OCI-LY1 (cell line): ENCODE results near the gene CNTNAP2.

Experiments used
- H2AFZ ChIP-seq: fragments of 200-600 bp; sonication (generic), shearing (Covaris generic); 2 replicates; pipeline ENCODE4 v1.6.0; 2014; ENCODE audit warnings: antibody characterized with exemption, mild to moderate bottlenecking, low read length
- H3F3A ChIP-seq: fragments of 200-600 bp; sonication (generic), shearing (Covaris generic); 2 replicates; pipeline ENCODE4 v1.6.0; 2014; ENCODE audit warnings: mild to moderate bottlenecking, antibody characterized with exemption, low read length, moderate library complexity; ENCODE audit not compliant: insufficient read depth
- H3K27ac ChIP-seq: fragments of 200-600 bp; sonication (generic); 2 replicates; pipeline ENCODE4 v1.5.1; 2014; ENCODE audit warnings: low read length, mixed run types, mild to moderate bottlenecking, low read depth; ENCODE audit not compliant: poor library complexity, severe bottlenecking
- H3K27me3 ChIP-seq: fragments of 200-600 bp; sonication (generic); 2 replicates; pipeline ENCODE4 v1.6.0; 2014; ENCODE audit warnings: antibody characterized with exemption, mild to moderate bottlenecking, low read length, moderate library complexity; ENCODE audit not compliant: insufficient read depth
- H3K36me3 ChIP-seq: fragments of 200-600 bp; sonication (generic); 2 replicates; pipeline ENCODE4 v1.6.1; 2014; ENCODE audit warnings: mild to moderate bottlenecking, antibody characterized with exemption, low read length, moderate library complexity, mixed read lengths; ENCODE audit not compliant: insufficient read depth
- H3K4me1 ChIP-seq: fragments of 200-600 bp; sonication (generic); 2 replicates; pipeline ENCODE4 v1.5.1; 2014; ENCODE audit warnings: mild to moderate bottlenecking, low read length, moderate library complexity; ENCODE audit not compliant: insufficient read depth, severe bottlenecking
- H3K4me2 ChIP-seq: fragments of 200-600 bp; sonication (generic), shearing (Covaris generic); 2 replicates; pipeline ENCODE4 v1.6.1; 2014; ENCODE audit warnings: low read length
- H3K4me3 ChIP-seq: fragments of 200-600 bp; sonication (generic); 2 replicates; pipeline ENCODE4 v1.5.1; 2014; ENCODE audit warnings: low read length, low read depth, mild to moderate bottlenecking, mixed read lengths; ENCODE audit not compliant: poor library complexity, severe bottlenecking
- H3K79me2 ChIP-seq: fragments of 200-600 bp; shearing (Covaris generic); 2 replicates; pipeline ENCODE4 v1.6.1; 2016; ENCODE audit warnings: mixed run types, low read length, mixed read lengths; ENCODE audit not compliant: insufficient read depth
- H3K9ac ChIP-seq: fragments of 200-600 bp; sonication (generic), shearing (Covaris generic); 2 replicates; pipeline ENCODE4 v1.6.1; 2014; ENCODE audit warnings: mild to moderate bottlenecking, low read length, mixed read lengths
- H3K9me2 ChIP-seq: fragments of 200-600 bp; sonication (generic), shearing (Covaris generic); 2 replicates; pipeline ENCODE4 v1.6.1; 2014; ENCODE audit warnings: low read depth, mild to moderate bottlenecking, low read length, mixed read lengths
- H3K9me3 ChIP-seq: fragments of 200-600 bp; shearing (Covaris generic); 2 replicates; pipeline ENCODE4 v1.6.1; 2014; ENCODE audit warnings: low read length, mixed read lengths
- H4K20me1 ChIP-seq: fragments of 200-600 bp; sonication (generic), shearing (Covaris generic); 2 replicates; pipeline ENCODE4 v1.6.0; 2016; ENCODE audit warnings: mild to moderate bottlenecking, low read length; ENCODE audit not compliant: insufficient read depth
- EZH2 ChIP-seq: fragments of 200-600 bp; sonication (generic), shearing (Covaris generic); IDR thresholded peaks from 2 replicates; pipeline ENCODE4 v1.8.0; 2017; ENCODE audit warnings: borderline replicate concordance, mixed run types, mild to moderate bottlenecking, antibody characterized with exemption, low read length, moderate library complexity, mixed read lengths
- TF ChIP-seq, protein P1 (sequence below): fragments of 200-600 bp; sonication (generic), shearing (Covaris generic); IDR thresholded peaks from 2 replicates; pipeline ENCODE4 v1.5.1; 2017; ENCODE audit warnings: mild to moderate bottlenecking, antibody characterized with exemption, low read length, moderate library complexity, mixed read lengths

The CNTNAP2 gene

GRCh38 chr7:147509035-147509501 lies 1392.5 kb downstream of the CNTNAP2 start:
- Histone ChIP-seq H3K4me1 (no peaks in the 10 kb centered on the region), H3K9ac (no peak overlapping the region), H3K4me3 (no peak overlapping the region), H3K27me3 (no peaks in the 10 kb centered on the region), H4K20me1 (no peaks in the 10 kb centered on the region), H3K9me2 (no peaks in the 10 kb centered on the region), H3K79me2 (no peaks in the 10 kb centered on the region), H3F3A (no peaks in the 10 kb centered on the region), H3K9me3 (no peaks in the 10 kb centered on the region), H2AFZ (no peak overlapping the region), H3K36me3 (no peaks in the 10 kb centered on the region), H3K4me2 (no peak overlapping the region), H3K27ac (no peak overlapping the region)
- no peak for TF ChIP-seq EZH2

DNA sequence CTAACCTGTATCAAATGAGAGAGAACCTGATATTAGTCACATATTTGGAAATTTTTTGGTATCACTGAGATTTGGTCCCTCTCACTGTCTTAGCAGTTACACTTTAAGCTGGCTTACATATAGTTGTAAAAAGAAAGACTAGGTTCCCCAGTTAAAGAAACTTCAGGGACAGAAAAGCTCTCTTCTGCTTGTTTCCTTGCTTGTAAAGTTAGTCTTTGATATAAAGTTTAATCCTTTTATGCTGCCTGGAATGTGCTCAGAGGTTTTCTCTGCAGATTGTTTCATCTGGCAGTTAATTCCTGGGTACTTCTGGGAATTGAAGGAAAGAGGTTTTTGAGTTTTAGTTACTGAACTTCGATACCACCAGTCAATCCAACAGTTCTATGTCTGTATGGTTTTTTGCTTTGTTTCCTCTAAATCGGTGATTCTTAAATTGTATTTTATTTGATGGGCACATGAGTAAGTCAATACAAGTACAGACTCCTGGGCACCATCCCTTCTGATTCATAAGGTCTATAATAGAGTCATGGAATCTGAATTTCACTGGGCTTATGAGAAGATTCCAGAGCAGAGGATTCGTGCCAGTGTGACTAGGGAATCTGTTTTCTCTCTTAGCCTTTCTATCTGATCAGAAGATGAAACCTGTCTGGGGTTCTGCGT lies 1393.1 kb downstream of the CNTNAP2 start:
- no peaks in the 10 kb centered on the region for H4K20me1 ChIP-seq
- no peak overlapping the region for H3K4me3 ChIP-seq
- no peak overlapping the region for H3K9ac ChIP-seq
- H3K27me3 ChIP-seq, result no peaks in the 10 kb centered on the region
- no peaks in the 10 kb centered on the region for H3K4me1 ChIP-seq
- no peaks in the 10 kb centered on the region for H3F3A ChIP-seq
- no peak overlapping the region for H3K27ac ChIP-seq
- H3K9me2 ChIP-seq, result no peaks in the 10 kb centered on the region
- no peak overlapping the region for H3K4me2 ChIP-seq
- no peaks in the 10 kb centered on the region for H3K79me2 ChIP-seq
- TF ChIP-seq, protein P1, sequence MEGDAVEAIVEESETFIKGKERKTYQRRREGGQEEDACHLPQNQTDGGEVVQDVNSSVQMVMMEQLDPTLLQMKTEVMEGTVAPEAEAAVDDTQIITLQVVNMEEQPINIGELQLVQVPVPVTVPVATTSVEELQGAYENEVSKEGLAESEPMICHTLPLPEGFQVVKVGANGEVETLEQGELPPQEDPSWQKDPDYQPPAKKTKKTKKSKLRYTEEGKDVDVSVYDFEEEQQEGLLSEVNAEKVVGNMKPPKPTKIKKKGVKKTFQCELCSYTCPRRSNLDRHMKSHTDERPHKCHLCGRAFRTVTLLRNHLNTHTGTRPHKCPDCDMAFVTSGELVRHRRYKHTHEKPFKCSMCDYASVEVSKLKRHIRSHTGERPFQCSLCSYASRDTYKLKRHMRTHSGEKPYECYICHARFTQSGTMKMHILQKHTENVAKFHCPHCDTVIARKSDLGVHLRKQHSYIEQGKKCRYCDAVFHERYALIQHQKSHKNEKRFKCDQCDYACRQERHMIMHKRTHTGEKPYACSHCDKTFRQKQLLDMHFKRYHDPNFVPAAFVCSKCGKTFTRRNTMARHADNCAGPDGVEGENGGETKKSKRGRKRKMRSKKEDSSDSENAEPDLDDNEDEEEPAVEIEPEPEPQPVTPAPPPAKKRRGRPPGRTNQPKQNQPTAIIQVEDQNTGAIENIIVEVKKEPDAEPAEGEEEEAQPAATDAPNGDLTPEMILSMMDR, result no peak
- no peak for TF ChIP-seq EZH2
- H2AFZ ChIP-seq, result no peak overlapping the region
- no peaks in the 10 kb centered on the region for H3K9me3 ChIP-seq
- no peaks in the 10 kb centered on the region for H3K36me3 ChIP-seq

DNA sequence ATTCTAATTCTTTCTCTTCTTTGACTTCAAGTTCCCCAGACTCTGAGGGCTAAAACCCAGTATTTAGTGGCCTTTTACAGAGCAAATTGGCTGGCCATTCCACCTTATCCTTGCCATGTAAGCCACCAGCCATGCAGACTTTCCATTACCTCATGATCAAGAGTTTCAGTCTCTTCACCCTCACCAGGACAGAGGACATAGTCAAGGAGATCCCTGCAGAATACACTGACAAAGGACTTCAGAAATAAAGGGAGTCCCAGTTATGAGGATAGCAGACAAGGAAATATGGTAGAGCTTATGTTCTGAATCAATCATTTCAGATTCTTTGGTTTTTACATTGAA lies 1393.6 kb downstream of the CNTNAP2 start:
- no peaks in the 10 kb centered on the region for H4K20me1 ChIP-seq
- H3K4me3 ChIP-seq, result no peak overlapping the region
- H3K27ac ChIP-seq, result no peak overlapping the region
- H3K27me3 ChIP-seq, result no peaks in the 10 kb centered on the region
- H3K9ac ChIP-seq, result no peak overlapping the region
- no peaks in the 10 kb centered on the region for H3K9me3 ChIP-seq
- H2AFZ ChIP-seq, result no peak overlapping the region
- no peaks in the 10 kb centered on the region for H3K79me2 ChIP-seq
- H3K4me1 ChIP-seq, result no peaks in the 10 kb centered on the region
- no peaks in the 10 kb centered on the region for H3F3A ChIP-seq
- no peaks in the 10 kb centered on the region for H3K36me3 ChIP-seq
- no peaks in the 10 kb centered on the region for H3K9me2 ChIP-seq
- no peak overlapping the region for H3K4me2 ChIP-seq
- TF ChIP-seq, protein P1, result no peak
- no peak for TF ChIP-seq EZH2

DNA sequence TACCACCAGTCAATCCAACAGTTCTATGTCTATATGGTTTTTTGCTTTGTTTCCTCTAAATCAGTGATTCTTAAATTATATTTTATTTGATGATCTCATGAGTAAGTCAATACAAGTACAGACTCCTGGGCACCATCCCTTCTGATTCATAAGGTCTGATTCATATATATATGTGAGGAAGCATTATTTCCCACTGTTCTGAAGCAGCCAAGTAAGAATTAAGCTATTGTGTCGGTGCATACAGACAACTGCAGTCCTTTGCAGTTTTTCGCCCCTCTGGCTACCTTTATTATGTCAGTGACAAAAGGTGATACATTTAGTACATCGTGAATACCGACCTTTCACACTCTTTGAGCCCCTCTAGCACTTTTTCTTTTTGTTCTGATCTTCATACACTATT lies 1394.3 kb downstream of the CNTNAP2 start:
- Histone ChIP-seq H3K27ac (no peak overlapping the region), H3K4me1 (no peaks in the 10 kb centered on the region), H2AFZ (no peak overlapping the region; the same call in 1 of the 2 replicates), H3K4me2 (no peak overlapping the region), H3K36me3 (no peaks in the 10 kb centered on the region), H3K9ac (no peak overlapping the region), H3K4me3 (no peak overlapping the region), H3K9me3 (no peaks in the 10 kb centered on the region), H3K27me3 (no peaks in the 10 kb centered on the region), H4K20me1 (no peaks in the 10 kb centered on the region), H3K9me2 (no peaks in the 10 kb centered on the region), H3K79me2 (no peaks in the 10 kb centered on the region), H3F3A (no peaks in the 10 kb centered on the region)
- no peak for TF ChIP-seq EZH2
- TF ChIP-seq, protein P1, result no peak
